Right lobe of liver (tissue), 6 donors: ENCODE measurements around the gene SAP130. TPM values are rescaled to one million over a fixed set of nuclear protein-coding genes. Genes with fewer than 3 reads are reported as not detected.

Source experiments
- ATAC-seq, 4 donors: fragments of 200-7000 bp; cut with Tn5 transposase; one replicate each; pipeline ENCODE4 v1.9.1; 2020; ENCODE audit warnings: mild to moderate bottlenecking in 4 of 4, moderate library complexity in 4 of 4
- DNase-seq, 3 donors: peaks; one replicate each; pipeline ENCODE4 v3.0.0-alpha.2; 2020
- H3K27ac ChIP-seq, 3 donors: fragments of 200-600 bp; one replicate each; pipeline ENCODE4 v1.8.0; 2022
- H3K27me3 ChIP-seq, 2 donors: fragments of 200-600 bp; one replicate each; pipeline ENCODE4 v1.8.0; 2022
- H3K36me3 ChIP-seq, 4 donors: fragments of 200-600 bp; sonication (generic) in 1 of 4; one replicate each; pipeline versions ENCODE4 v1.5.1 to v1.8.0; 2017 to 2022; ENCODE audit warnings: control low read depth in 1 of 4
- H3K4me1 ChIP-seq, 4 donors: fragments of 200-600 bp; sonication (generic) in 1 of 4; one replicate each; pipeline versions ENCODE4 v1.5.1 to v1.8.0; 2017 to 2022; ENCODE audit warnings: control low read depth in 1 of 4
- H3K4me3 ChIP-seq, 3 donors: fragments of 200-600 bp; one replicate each; pipeline ENCODE4 v1.8.0; 2022
- H3K9me3 ChIP-seq, 4 donors: fragments of 200-600 bp; sonication (generic) in 1 of 4; one replicate each; pipeline versions ENCODE4 v1.5.1 to v1.8.0; 2017 to 2022; ENCODE audit warnings: control low read depth in 1 of 4
- POLR2A ChIP-seq: fragments of 450-650 bp; IDR thresholded peaks from one replicate; pipeline ENCODE4 v1.6.1; 2017; ENCODE audit warnings: antibody characterized with exemption, mild to moderate bottlenecking
- WGBS: methylation state at CpG from one replicate; pipeline ENCODE4 v1.1.6; 2018; ENCODE audit warnings: low coverage, low lambda C conversion rate; ENCODE audit not compliant: insufficient coverage; ENCODE audit errors: missing lambda C conversion rate; 5-methylcytosine and 5-hydroxymethylcytosine counted together
- intact Hi-C, 2 donors: fragments of 100-400 bp; cut with DNase I; formaldehyde crosslinking; loops; one replicate each; pipeline versions ENCODE4 v1.11.2 to v1.14.1; 2022
- total RNA-seq, 6 experiments: library from RNA; depleted of rRNA in 2 of 6; stranded (reverse); fragments of >200 nt in 2 of 6; fragmentation: NEBNext Ultra II Directional in 3 of 6; extraction: Animal tissue kit (Norgen Biotek cat#: 25700) in 3 of 6; gene quantifications; one replicate each; pipeline versions ENCODE4 v1.1.0 to v1.2.4, GENCODE V29; 2016 to 2023
- TF ChIP-seq, protein P1 (sequence below), 4 donors: fragments of 200-600 bp in 3 of 4; fragments of 450-650 bp in 1 of 4; IDR thresholded peaks; one replicate each; pipeline versions ENCODE4 v1.5.1 to v1.8.0; 2016 to 2022; ENCODE audit warnings: antibody characterized with exemption in 4 of 4, mild to moderate bottlenecking in 2 of 4
- donor health status: DM: no; HTN: yes; CAD: no.
- donor health status: DM: no; HTN: no; CAD: no.
- donor health status: DM: no; HTN: no; CAD: no.
- donor health status: DM: no; HTN: yes; CAD: no.
- donor health status: DM: no; HTN: yes; CAD: no.

The SAP130 gene
- total RNA-seq, 6 experiments from 2014 or later, result 5.0 to 11.5 (median 9.1) TPM

DNA sequence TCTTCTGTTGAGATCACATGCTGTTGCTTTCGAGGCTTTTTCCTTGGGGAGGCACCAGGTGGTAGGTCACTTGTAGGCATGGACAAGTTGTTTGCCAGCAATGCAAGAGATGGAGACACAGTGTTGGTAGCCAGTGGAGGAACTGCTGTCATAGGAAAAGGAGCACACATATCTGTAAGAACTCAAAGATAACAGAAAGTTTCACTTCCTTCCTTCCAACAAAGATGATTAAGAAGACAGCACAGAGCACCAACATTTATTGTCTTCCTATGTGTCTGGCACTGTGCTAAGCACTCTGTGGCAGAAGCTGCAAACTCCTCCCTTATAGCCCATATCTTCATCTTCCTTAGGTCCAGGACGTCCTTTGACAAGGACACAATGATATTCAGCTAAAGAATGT, 77.6 kb downstream of the SAP130 start:
- WGBS, result 93% methylated on average over 2 of the region's 2 CpGs
- no peak for TF ChIP-seq POLR2A
- Histone ChIP-seq H3K4me1 (peaks cover 0 to 24% (median 6%) of the 10 kb centered on the region in 4 donors), H3K9me3 (no peaks in the 10 kb centered on the region), H3K27ac (no peak overlapping the region), H3K4me3 (no peak overlapping the region), H3K36me3 (peaks cover 0 to 44% (median 20%) of the 10 kb centered on the region in 4 donors), H3K27me3 (no peaks in the 10 kb centered on the region)
- DNase-seq, result no peak
- intact Hi-C loops, result no loop called here
- no peak for ATAC-seq

DNA sequence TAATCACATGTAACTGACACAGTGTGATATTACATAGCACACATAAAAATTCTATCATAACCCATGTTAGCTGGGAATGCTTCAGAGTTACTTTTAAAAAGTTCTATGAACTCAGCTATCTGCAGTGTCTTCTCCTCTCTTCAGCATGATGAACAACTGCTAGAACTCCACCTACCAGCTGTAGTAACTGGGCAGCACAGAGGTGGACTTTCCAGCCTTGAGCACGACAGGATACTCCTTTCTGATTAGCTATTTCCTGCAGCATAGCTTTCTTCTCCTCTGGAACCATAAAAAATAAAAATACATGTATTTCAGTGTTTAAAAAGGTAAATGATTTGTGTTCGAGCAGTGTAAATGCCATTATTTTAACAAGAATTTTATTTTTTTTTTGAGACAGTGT, 82.6 kb downstream of the SAP130 start:
- Histone ChIP-seq H3K27ac (no peak overlapping the region), H3K4me1 (no peaks in the 10 kb centered on the region), H3K9me3 (no peaks in the 10 kb centered on the region), H3K27me3 (no peaks in the 10 kb centered on the region), H3K4me3 (no peak overlapping the region), H3K36me3 (peaks cover 0 to 81% (median 32%) of the 10 kb centered on the region in 4 donors)
- DNase-seq (no peak), ATAC-seq (no peak)
- TF ChIP-seq, protein P1, sequence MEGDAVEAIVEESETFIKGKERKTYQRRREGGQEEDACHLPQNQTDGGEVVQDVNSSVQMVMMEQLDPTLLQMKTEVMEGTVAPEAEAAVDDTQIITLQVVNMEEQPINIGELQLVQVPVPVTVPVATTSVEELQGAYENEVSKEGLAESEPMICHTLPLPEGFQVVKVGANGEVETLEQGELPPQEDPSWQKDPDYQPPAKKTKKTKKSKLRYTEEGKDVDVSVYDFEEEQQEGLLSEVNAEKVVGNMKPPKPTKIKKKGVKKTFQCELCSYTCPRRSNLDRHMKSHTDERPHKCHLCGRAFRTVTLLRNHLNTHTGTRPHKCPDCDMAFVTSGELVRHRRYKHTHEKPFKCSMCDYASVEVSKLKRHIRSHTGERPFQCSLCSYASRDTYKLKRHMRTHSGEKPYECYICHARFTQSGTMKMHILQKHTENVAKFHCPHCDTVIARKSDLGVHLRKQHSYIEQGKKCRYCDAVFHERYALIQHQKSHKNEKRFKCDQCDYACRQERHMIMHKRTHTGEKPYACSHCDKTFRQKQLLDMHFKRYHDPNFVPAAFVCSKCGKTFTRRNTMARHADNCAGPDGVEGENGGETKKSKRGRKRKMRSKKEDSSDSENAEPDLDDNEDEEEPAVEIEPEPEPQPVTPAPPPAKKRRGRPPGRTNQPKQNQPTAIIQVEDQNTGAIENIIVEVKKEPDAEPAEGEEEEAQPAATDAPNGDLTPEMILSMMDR (IDR thresholded peaks at IDR 0.05), result no peak
- no peak for TF ChIP-seq POLR2A
- 95% methylated on average over 2 of the region's 2 CpGs for WGBS
- intact Hi-C loops, result no loop called here

DNA sequence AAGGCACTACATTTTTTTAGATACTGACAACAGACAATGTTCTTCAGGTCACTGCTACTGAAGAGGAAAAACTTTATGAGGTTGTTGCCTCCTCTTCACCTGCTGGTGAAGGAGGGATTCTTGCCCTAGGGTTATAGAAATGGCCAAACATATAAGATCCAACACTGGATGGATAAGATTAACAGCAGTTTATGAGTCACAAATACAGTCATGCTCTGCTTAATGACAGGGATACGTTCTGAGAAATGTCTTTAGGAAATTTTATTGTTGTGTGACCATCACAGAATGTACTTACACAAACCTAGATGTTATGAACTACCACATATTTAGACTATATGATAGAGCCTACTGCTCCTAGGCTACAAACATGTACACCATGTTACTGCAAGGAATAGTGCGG, 84.7 kb downstream of the SAP130 start:
- Histone ChIP-seq H3K9me3 (no peaks in the 10 kb centered on the region), H3K27me3 (no peaks in the 10 kb centered on the region), H3K27ac (no peak overlapping the region), H3K4me1 (no peaks in the 10 kb centered on the region), H3K36me3 (peaks cover 0 to 60% (median 20%) of the 10 kb centered on the region in 4 donors), H3K4me3 (no peak overlapping the region)
- ATAC-seq, result no peak
- WGBS, result 80% methylated on average over 2 of the region's 2 CpGs
- intact Hi-C loops, result no loop called here
- DNase-seq, result no peak
- no peak for TF ChIP-seq POLR2A
- TF ChIP-seq, protein P1 (IDR thresholded peaks at IDR 0.05), result no peak

DNA sequence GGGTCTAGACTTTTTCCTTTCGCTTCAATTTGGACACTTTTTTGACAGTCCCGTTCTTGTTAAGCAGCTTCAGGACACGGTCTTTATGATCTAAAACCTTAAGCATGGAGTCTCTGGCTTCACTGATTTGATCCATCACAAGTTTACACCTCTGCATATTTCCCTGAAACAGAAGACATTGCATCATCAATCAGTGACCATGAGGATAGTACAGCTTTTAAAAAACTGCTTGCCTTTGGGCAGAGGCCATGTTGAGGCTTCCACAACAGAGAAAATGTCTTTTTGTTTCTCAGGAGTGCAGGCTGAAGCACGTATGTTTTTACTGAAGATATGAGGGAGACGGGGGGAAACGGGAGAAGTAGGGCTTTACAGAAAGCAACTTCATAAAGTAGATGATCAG, 85.9 kb downstream of the SAP130 start:
- ATAC-seq (no peak), DNase-seq (no peak)
- H3K4me3 ChIP-seq, result no peak overlapping the region
- intact Hi-C loops, result no loop called here
- no peaks in the 10 kb centered on the region for H3K27me3 ChIP-seq
- 93% methylated on average over 6 of the region's 6 CpGs for WGBS
- H3K27ac ChIP-seq, result no peak overlapping the region
- peaks cover 0 to 56% (median 20%) of the 10 kb centered on the region in 4 donors for H3K36me3 ChIP-seq
- H3K4me1 ChIP-seq, result no peaks in the 10 kb centered on the region
- TF ChIP-seq, protein P1 (IDR thresholded peaks at IDR 0.05), result no peak
- TF ChIP-seq POLR2A, result no peak
- no peaks in the 10 kb centered on the region for H3K9me3 ChIP-seq

DNA sequence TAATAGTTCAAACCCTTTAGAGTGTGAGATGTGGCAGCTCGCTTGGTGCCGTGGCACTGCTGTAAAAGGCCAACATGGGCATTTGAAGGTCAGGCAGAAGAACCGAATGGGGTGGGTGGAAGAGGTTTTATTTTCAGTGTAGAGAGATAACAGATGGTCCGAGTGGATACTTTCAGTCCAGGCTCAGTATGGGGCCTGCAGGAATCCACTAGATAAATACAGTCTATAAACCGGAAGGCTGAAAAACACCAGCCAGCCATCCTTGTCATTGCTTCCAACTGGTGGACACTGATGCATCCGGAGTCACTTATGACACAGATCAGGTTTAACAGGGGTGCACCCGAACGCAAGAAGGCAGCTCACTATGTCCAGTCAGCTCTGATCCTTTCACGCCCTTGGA, 86.4 kb downstream of the SAP130 start:
- Histone ChIP-seq H3K27ac (no peak overlapping the region), H3K4me1 (no peaks in the 10 kb centered on the region), H3K27me3 (no peaks in the 10 kb centered on the region), H3K36me3 (peaks cover 0 to 51% (median 19%) of the 10 kb centered on the region in 4 donors), H3K9me3 (no peaks in the 10 kb centered on the region), H3K4me3 (no peak overlapping the region)
- intact Hi-C loops, result no loop called here
- ATAC-seq (no peak), DNase-seq (no peak)
- WGBS, result 85% methylated on average over 6 of the region's 9 CpGs
- TF ChIP-seq, protein P1 (IDR thresholded peaks at IDR 0.05), result no peak
- no peak for TF ChIP-seq POLR2A
